ENCODE data around the gene VAV3.
"Not testable (repeated sequence)": the region's sequence is repeated elsewhere in the genome, so short reads cannot be mapped to it uniquely, and the experiment has no call there.

The VAV3 gene

DNA sequence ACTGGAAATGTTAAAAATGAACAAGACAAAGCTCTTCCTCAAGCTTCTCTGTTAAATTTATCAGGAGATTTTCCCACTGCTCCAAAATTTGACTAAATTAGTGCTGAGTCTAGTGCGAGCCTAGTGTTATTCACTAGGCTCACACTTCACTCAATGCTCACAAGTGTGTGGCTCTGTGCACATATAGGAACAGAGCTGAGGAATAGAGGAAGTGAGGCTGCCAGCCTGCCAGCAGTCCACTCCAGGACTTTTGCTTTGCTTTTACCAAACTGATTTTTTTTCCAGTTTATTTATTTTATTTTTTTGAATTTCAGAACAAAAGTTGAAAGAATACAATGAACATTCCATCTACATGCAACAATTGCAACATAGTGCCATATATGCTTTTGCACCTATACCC, 87.2 kb downstream of the VAV3 start:
- no peak for DNase-seq

DNA sequence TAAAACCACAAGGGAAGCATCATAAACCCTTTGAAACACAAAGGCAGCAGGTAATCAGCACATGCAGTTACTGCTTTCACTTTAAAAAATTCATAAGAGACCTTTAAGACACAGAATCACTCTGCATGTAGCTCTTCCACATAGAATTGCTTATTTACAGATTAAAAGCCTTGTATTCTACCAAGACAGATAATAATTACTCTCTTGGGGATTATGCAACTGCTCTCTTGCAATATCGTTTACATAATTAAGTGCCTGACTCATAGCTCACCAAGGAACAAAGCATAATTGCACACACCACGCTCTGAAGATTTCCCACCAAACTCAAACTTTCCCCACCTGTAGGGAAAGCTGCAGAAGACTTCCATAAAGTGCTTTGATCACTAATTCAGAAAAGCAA, 87.9 kb downstream of the VAV3 start:
- DNase-seq: no peak

DNA sequence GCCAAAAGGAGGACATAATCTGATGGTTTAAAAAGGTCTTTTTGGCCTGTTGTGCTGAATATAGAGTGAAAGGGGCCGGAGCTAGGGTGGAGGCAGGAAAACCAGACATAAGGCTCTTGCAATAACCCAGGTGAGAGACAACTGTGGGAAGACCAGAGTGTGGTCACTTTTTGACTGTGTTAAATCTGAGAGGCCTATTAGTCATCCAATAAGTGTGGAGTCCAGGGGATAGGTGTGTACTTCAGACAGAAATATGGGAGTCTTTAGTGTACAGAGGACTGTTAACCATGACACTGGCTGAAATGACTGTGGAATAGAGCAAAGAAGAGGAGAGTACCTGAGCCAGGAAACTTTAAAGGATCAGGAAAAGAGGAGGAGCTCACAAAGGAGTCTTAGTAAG, 89.3 kb downstream of the VAV3 start:
- no peak for DNase-seq

DNA sequence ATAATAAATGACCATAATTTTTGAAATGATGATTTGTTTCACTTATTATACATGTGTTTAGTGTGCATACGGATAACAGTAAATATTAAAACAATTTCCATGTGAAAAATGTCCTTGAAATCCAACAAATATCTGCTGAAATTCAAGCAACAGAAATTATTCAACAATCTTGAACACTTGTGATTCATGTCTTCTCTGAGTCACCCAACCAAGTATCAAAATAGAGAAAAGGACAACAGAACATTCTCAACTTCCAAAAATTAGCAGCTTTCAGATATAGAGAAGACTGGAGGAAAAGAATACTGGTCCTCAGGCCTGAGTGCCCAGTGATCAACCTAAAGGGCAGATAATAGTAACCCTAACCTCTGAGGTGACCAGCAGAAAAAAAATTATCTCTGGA, 90.8 kb downstream of the VAV3 start:
- DNase-seq: no peak

DNA sequence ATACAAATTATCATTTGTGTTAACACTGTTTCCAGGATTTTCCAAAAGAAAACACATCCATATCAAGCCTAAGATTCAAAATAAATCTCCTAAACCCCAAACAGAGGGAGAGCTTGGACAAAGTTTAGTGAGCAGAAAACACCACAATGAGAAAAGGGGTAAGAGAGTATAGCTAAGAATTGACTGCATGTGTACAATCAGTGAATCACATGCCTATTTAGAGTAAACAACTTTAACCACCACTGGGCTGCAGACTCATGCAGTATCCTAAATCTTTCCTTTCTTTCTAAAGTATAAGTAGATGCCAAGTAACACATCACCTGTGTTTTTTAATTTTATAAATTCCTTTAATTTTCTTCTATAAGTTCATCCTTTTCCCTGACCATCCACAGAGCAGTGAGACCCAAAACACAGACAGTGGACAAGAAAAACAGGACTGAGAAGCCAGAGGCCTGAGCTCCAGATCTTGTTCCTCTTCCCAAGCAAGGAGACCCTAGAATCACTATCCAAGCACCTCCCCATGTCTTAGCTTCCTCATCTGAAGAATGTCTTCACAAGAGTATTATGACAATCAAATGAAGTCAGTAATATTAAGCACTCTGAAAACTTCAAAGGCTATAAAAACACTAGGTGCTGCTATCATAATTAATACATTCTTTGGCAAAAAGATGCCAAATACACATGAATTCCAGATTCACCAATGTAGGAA, 93.1 kb downstream of the VAV3 start:
- no peak for DNase-seq

DNA sequence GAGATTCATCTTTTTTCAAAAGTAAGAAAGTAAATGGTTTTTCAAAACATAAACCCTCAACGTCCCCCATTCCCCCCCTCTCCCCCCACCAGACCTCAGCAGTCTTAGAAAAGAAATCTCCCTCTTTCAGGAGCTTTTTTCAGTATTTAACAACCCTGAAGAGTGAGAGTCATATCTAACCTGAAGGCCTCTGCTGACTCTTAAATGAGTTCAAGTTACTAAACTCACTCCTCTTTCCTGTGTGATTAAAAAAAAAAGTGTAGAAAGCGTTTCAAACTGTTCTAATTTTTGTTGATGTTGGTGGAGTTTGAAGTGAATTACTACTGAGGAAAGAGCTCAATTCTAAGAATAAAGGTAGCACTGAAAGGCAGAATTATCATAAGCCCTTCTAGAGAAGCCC, 93.7 kb downstream of the VAV3 start:
- no peak for DNase-seq

DNA sequence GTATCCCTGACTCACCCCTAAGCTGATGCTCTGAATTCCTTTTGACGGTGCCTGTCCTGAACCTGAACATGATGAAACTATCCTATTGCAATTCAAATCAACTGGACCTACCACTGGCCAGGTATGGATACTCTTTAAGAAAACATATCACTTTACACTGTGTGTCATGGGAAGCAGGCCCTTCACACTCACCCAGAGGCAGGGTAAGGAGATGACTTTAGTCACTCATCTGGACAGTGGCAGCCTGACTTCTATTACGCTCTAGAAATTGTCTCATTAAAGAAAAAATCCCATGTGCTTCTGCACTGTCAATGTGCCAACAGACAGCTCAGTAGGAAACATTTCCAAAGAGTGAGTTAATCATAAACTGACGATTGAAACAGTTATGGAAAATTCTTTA, 94.3 kb downstream of the VAV3 start:
- no peak for DNase-seq

DNA sequence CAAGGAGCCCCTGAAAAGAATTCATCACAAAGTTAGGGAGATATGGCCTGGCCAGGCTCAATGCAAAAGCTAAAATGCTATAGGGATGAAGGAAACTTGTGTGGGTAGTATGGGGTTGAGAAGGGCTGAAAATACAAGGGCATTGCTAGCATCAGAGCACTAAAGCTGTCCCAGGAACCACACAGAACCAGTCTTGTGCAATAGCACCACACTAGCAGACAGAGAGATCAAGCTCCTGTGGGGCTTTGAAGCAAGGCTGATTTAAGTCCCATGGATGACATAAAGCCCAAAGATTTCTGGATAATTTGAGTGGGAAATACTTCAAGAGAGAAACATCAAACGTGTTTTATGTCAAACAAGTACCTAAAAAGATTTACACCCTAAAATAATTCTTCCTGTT, 97.1 kb downstream of the VAV3 start:
- no peak for DNase-seq

DNA sequence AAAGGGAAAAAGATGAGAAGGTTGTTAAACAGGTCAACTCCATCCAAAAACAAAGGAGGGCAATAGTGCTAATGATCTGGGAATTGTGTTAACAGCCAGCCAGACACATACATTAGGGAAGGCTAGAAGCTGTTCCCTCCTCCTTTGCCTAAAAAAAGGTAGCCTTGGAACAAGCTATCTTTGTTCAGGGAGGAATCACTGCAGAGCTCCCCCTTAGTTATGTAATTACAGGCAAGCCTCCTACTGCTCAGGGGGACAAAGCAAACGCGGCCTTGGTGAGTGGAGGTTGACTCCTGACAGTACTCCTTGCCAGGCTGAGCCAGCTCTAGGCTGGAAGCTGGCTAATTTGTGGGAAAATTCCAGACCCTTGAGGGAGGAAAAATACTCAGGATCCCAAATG, 97.6 kb downstream of the VAV3 start:
- DNase-seq: no peak

DNA sequence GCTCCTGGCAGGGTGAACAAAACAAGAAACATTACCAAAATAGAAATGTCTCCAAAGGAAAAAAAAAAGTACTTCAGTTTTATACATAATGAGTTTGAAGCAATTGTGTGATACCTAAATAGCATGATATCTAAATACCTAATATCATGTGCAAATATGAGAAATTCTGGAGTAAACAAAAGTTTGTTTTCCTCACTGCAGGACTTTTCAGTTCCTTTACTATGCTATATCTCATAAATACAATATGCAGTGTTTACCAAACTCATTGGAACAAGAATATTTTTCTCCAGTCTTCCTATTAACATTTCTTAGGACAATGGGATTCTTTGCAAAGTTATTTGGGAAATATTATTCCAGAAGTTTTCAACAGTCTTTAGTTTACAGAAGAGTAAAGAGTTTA, 98.1 kb downstream of the VAV3 start:
- no peak for DNase-seq

DNA sequence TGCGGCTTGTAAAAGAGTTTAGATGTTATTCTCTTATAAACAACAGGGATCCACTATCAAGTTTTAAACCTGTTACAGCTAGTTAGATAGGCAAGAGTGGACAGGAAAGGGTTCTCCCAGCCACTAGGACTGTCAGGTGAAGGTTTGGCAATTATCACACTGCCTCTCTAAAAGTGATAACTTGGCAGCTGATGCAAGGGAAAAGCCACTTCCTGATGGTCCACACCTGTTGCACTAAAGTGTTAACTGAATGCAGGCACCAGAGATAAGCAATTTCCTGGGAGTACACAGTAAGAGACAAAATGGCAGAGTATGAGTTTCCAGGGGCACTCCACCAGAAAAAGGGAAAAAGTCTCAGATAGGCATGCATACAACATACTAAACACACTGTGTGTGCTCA, 99.4 kb downstream of the VAV3 start:
- DNase-seq: no peak

DNA sequence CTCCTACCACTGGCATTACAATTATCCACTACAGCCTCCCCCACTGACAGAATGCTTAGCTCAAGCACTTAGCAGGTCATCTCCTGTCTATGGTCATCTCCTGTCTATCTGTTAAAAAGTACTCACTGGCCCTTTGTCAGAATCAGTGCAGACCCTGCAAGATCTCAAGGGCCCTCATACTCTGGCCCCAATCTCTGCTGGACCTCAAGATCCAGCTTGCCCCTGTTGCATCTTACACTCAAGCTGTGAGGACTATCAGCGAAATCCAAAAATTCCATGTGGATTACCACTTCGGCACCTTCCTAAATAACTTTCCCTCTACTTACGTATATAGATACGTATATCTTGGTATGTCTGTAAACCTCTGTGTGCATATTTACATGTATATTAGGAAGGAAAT, 101.6 kb downstream of the VAV3 start:
- no peak for DNase-seq

DNA sequence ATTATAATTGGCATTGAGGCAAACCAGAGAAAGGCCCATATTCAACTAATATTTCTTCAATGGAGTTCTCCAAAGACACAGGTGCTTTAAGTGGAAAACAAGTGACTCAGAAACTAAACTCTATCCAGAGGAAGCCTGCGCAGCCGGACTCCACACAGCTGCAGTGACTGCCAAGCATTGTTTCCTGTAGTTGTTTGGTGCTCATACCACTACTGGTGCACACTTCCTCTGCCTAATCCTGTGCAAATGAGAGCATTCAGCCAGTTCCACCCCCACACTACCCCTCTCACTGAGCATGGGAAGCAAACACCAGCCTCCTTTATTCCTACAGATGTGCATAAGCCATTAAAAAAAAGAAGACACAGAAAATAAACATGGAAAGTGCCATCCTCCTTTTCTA, 102.9 kb downstream of the VAV3 start:
- no peak for DNase-seq

DNA sequence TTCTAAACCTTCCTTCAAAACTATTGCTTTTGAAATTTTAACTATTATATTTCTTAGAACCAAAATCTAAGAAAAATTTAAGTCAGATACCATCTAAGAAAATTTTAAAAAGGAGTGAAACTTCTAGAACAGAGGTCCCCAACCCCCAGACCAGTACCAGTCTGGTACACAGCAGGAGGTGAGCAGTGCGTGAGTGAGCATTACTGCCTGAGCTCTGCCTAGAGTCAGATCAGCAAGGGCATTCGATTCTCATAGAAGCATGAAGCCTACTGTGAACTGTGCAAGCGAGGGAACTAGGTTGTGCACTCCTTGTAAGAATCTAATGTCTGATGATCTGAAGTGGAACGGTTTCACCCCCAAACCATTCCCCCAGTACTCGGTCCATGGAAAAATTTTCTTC, 106.7 kb downstream of the VAV3 start:
- no peak for DNase-seq

DNA sequence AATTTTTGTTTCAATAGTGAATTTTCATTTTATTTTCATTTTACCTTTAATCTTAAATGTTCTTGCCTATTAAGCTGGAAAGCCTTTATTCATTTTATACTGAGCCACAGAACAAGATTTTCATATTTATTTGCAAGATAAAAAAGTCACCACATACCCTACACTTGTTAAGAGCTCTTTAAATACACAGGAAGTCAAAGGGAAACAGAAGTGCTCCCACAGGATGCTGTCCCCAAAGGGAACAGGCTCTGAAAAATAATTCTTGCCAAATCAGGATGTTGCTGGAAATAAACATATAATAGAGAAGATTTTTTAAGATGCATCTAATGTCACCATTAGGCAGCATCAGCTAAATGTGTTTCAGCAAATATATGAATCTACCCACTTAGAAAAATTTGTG, 113.6 kb downstream of the VAV3 start:
- no peak for DNase-seq

DNA sequence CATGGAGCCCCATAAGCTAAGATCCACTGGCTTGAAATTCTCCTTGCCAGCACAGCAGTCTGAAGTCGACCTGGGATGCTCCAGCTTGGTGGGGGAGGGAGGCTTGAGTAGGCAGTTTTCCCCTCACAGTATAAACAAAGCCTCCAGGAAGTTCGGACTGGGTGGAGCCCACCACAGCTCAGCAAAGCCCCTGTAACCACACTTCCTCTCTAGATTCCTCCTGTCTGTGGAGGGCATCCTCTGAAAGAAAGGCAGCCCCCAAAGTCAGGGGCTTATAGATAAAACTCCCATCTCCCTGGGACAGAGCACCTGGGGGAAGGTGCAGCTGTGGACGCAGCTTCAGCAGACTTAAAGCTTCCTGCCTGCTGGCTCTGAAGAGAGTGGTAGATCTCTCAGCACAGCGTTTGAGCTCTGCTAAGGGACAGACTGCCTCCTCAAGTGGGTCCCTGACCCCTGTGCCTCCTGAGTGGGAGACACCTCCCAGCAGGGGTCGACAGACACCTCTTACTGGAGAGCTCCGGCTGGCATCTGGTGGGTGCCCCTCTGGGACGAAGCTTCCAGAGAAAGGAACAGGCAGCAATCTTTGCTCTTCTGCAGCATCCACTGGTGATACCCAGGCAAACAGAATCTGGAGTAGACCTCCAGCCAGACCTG, 120.3 kb downstream of the VAV3 start:
- DNase-seq: not testable (repeated sequence)

DNA sequence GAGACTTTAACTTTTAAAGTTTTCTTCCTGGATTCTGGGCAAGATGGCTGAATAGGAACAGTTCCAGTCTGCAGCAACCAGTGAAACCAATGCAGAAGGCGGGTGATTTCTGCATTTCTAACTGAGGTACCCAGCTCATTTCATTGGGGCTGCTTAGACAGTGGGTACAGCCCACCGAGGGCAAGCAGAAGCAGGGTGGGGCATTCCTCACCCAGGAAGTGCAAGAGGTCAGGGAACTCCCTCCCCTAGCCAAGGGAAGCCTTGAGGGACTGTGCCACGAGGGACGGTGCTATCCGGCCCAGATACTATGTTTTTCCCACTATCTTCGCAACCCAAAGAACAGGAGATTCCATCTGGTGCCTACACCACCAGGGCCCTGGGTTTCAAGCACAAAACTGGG, 121.0 kb downstream of the VAV3 start:
- DNase-seq: no peak

DNA sequence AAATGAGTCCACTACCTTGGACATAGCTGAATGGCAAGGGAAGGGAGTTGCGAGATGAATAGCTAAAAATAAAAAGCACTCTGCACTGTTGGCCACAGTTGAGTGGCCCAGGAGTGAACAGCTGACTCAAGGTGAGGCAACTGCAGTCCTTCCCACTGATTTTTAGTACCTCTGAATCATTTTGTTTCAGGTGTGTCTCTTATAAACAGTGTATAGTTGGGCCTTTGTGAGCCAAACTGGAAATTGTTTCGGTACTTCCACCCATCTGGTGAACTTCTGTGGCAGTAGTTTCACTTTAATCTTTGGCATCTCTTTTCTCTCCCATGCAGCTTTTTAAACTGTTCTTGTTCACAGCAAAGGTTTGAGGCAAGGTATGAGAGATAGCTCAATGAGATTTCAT, 122.7 kb downstream of the VAV3 start:
- no peak for DNase-seq

DNA sequence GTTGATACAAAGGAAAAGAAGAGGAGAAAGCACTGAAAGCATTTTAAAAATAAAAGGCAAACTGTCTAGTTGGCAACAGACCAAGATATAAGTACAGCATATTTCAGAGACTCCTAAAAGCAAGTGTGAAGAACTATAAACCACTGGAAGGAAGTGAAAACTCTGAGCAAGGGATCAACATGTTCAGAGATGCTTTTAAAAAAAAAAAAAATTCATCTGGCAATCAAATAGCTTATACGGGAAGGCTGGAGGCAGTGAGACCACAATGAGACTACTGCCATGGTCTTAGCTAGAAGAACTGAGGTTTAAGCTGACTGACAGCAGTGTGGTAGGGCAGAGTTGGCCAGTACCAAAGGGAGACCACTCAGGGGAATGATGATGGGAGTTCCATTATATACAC, 124.3 kb downstream of the VAV3 start:
- DNase-seq: no peak

DNA sequence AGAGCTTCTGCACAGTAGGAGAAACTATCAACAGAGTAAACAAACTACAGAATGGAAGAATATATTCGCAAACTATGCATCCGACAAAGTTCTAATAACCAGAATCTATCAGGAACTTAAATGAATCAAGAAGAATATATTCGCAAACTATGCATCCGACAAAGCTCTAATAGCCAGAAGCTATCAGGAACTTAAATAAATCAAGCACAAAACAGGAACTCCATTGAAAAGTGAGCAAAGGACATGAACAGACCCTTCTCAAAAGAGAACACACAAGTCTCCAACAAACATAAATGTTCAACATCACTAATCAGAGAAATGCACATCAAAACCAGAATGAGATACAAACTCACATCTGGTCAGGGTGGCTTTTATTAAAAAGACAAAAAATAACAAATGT, 126.9 kb downstream of the VAV3 start:
- no peak for DNase-seq

DNA sequence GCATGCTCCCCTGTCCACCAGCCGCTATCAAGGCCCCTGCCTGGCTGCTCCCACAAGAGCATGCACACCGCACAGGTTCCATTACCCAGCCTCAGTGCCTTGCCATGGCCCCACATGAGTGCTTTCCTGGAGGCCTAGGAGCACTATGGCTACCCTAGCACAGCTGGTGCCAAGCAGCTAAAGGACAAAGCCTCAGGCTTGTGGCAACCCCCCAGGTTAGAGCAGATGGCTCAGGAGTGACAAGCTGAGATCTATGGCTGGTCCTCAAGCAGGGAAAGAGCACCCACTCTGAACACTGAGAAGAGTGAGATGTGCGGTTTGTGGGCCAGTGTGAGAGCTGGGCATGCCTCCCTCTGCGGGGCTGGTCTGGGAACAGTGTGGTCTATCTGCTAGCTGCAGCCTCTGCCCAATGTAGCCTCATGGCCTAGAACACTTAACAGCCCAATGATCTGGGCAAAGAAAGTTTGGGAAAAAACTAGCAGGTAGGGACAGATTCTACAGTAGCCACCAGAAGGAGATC, 129.8 kb downstream of the VAV3 start:
- DNase-seq: no peak

DNA sequence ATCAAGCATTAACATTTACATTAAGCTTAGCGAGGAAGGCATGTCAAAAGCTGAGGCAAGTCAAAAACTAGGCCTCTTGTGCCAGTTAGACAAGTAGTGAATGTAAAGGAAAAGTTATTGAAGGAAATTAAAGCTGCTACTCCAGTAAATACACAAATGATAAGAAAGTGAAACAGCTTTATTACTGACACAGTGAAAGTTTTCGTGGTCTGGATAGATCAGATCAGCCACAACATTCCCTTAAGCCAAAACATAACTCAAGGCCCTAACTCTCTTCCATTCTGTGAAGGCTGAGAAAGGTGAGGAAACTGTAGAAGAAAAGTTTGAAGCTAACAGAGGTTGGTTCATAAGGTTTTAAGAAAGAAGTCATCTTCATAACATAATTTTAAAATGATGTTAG, 131.9 kb downstream of the VAV3 start:
- no peak for DNase-seq

DNA sequence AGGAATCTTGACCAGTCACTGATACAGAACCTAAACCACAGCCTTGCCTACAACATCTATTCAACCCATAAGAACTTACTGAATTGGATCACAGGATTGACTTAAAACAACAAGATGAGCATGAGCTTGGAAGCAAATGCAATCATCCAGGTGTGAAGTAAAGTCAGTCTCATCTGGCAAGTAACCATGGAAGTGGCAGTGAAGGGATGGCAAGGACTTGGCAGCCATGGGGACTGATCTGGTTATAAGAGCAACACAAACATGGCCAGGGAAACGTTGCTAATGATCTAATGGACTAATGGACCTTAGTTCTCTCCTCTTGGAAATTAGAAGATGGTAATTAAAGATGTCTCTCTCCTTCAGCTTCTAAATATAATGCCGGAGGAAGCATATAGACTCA, 133.1 kb downstream of the VAV3 start:
- no peak for DNase-seq

DNA sequence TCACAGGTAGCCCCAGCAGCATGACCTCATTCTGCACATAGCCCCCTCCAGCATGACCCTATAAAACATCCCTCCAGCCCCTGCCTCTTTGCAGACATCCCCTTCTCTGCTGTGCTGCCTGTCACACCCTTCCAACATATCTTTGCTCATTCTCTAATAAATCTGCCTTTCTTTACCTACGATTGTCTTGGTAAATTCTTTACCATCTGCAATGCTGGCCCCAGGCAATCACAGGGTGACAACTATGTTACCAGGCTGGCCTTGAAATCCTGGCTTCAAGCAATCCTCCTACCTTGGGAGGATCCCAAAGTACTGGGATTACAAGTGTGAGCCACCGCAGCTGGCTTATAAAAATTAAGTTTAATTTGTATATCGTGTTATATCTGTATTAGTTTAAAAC, 134.5 kb downstream of the VAV3 start:
- DNase-seq: no peak

DNA sequence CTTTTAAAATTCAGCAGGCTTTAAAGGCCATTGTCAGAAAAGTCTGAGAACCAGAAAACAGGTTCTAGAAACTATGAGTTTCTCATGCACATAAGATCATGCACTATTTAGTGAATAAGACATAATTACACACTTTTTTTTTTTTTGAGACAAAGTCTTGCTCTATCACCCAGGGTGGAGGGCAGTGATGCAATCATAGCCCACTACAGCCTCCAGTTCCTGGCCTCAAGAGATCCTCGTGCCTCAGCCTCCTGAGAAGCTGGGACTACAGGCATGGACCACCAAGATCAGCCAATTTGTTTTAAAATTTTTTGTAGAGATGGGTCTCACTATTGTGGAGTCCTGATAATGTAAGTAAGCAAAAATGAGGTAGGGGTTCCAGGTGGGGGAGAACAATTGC, 134.9 kb downstream of the VAV3 start:
- DNase-seq: no peak

All from stimulated activated CD4-positive, alpha-beta T cell treated with anti-CD3 and anti-CD28 coated beads, Interleukin-1b, Interleukin-23, amount 100 ng/mL, for 48 hours (primary cell).